DND-41 (cell line): Measurements from ENCODE around the gene CMSS1.

ENCODE experiments used
- ATAC-seq: fragments of 200-7000 bp; cut with Tn5 transposase; 3 replicates; pipeline ENCODE4 v1.9.1; 2021; ENCODE audit warnings: low read depth; ENCODE audit not compliant: insufficient read depth
- DNase-seq: peaks from one replicate; pipeline ENCODE4 v3.0.0-alpha.2; 2020
- H2AFZ ChIP-seq: 2 replicates; pipeline ENCODE4 v1.6.0; 2012; ENCODE audit warnings: low read depth, low read length
- H3K27ac ChIP-seq: 2 replicates; pipeline ENCODE4 v1.5.1; 2012; ENCODE audit warnings: low read length, inconsistent platforms
- H3K27me3 ChIP-seq: fragments of 200-600 bp; sonication (generic); 2 replicates; pipeline ENCODE4 v1.6.0; 2012; ENCODE audit warnings: low read length, mild to moderate bottlenecking, inconsistent platforms; ENCODE audit not compliant: insufficient read depth, poor library complexity
- H3K36me3 ChIP-seq: 2 replicates; pipeline ENCODE4 v1.5.1; 2012; ENCODE audit warnings: low read length, inconsistent platforms; ENCODE audit not compliant: insufficient read depth
- H3K4me1 ChIP-seq: 2 replicates; pipeline ENCODE4 v1.5.1; 2012; ENCODE audit warnings: mild to moderate bottlenecking, low read length; ENCODE audit not compliant: insufficient read depth
- H3K4me2 ChIP-seq: 2 replicates; pipeline ENCODE4 v1.6.0; 2012; ENCODE audit warnings: mild to moderate bottlenecking, moderate library complexity, low read length, inconsistent platforms; ENCODE audit not compliant: insufficient read depth
- H3K4me3 ChIP-seq, 2 experiments: fragments of 200-600 bp in 1 of 2; shearing (Covaris generic) in 1 of 2; 2 replicates each; pipeline ENCODE4 v1.5.1; 2012 to 2016; ENCODE audit warnings: inconsistent platforms in 2 of 2, low read length in 2 of 2, mild to moderate bottlenecking in 2 of 2, low read depth in 1 of 2, moderate library complexity in 1 of 2
- H3K79me2 ChIP-seq: 2 replicates; pipeline ENCODE4 v1.6.0; 2012; ENCODE audit warnings: low read length, inconsistent platforms; ENCODE audit not compliant: insufficient read depth
- H3K9ac ChIP-seq: 2 replicates; pipeline ENCODE4 v1.6.0; 2012; ENCODE audit warnings: low read depth, mild to moderate bottlenecking, inconsistent platforms, low read length, moderate library complexity
- H3K9me3 ChIP-seq: 2 replicates; pipeline ENCODE4 v1.5.1; 2012; ENCODE audit warnings: low read length, moderate library complexity, mild to moderate bottlenecking, inconsistent platforms; ENCODE audit not compliant: insufficient read depth, severe bottlenecking
- H4K20me1 ChIP-seq: 2 replicates; pipeline ENCODE4 v1.6.0; 2012; ENCODE audit warnings: low read length; ENCODE audit not compliant: insufficient read depth
- EZH2 ChIP-seq: IDR thresholded peaks from 3 replicates; pipeline ENCODE4 v1.6.1; 2012; ENCODE audit warnings: borderline replicate concordance, low read depth, mild to moderate bottlenecking, moderate library complexity, low read length, inconsistent platforms; ENCODE audit not compliant: severe bottlenecking
- TF ChIP-seq, protein P1 (sequence below): IDR thresholded peaks from 2 replicates; pipeline ENCODE4 v1.5.1; 2012; ENCODE audit warnings: borderline replicate concordance, low read length, moderate library complexity, mild to moderate bottlenecking; ENCODE audit not compliant: poor library complexity, severe bottlenecking; ENCODE audit errors: extremely low read depth

The CMSS1 gene

DNA sequence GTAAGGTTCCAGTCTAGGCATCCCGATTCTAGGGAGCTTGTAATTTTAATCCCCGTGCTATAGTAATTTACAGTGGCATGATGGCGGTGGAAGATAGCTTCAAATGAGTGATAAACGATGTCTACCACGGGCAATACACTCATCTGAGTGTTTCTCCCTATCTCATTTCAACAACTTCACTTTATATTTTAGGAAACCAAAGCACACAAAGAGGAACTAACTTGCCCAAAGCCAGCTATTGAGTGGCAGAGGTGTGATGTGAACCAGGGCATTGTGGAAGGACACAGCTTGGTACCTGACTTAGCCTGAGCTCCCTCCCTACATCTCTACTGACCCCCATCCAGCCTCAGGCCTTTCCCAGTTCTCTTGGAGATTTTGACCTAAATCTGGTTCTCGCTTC is 313.6 kb downstream of the CMSS1 start:
- Histone ChIP-seq H3K4me1 (no peaks in the 10 kb centered on the region), H3K27me3 (no peaks in the 10 kb centered on the region), H3K4me3 (no peak overlapping the region), H3K4me2 (no peak overlapping the region), H3K36me3 (no peaks in the 10 kb centered on the region), H3K9me3 (no peaks in the 10 kb centered on the region), H2AFZ (no peak overlapping the region), H4K20me1 (no peaks in the 10 kb centered on the region), H3K27ac (no peak overlapping the region), H3K79me2 (no peaks in the 10 kb centered on the region), H3K9ac (no peak overlapping the region)
- TF ChIP-seq, protein P1, sequence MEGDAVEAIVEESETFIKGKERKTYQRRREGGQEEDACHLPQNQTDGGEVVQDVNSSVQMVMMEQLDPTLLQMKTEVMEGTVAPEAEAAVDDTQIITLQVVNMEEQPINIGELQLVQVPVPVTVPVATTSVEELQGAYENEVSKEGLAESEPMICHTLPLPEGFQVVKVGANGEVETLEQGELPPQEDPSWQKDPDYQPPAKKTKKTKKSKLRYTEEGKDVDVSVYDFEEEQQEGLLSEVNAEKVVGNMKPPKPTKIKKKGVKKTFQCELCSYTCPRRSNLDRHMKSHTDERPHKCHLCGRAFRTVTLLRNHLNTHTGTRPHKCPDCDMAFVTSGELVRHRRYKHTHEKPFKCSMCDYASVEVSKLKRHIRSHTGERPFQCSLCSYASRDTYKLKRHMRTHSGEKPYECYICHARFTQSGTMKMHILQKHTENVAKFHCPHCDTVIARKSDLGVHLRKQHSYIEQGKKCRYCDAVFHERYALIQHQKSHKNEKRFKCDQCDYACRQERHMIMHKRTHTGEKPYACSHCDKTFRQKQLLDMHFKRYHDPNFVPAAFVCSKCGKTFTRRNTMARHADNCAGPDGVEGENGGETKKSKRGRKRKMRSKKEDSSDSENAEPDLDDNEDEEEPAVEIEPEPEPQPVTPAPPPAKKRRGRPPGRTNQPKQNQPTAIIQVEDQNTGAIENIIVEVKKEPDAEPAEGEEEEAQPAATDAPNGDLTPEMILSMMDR = no peak
- no peak for TF ChIP-seq EZH2
- DNase-seq = no peak
- no peak for ATAC-seq

DNA sequence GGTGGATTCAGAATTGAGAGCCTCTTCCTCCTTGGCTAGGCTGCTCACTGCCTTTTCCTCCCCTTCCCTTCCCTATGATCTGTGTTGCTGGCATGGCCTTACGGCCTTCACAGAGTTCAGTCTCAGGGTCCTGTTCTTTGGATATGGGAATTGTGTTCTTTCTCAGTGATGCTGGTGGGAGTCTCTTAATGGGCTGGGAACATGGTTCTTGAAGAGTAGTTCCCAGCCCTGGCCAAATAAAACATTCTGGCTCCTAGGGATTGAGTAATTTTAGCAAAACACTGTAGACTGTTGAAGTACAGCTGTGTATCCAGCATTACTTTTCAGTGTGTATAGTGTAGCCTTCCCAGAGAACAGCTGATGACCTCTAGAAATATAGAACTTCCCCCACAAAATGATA is 319.3 kb downstream of the CMSS1 start:
- Histone ChIP-seq H3K4me3 (no peak overlapping the region), H3K27me3 (no peaks in the 10 kb centered on the region), H3K9ac (no peak overlapping the region), H3K79me2 (no peaks in the 10 kb centered on the region), H3K27ac (no peak overlapping the region), H4K20me1 (no peaks in the 10 kb centered on the region), H2AFZ (no peak overlapping the region), H3K36me3 (no peaks in the 10 kb centered on the region), H3K4me2 (no peak overlapping the region), H3K4me1 (no peaks in the 10 kb centered on the region), H3K9me3 (no peaks in the 10 kb centered on the region)
- ATAC-seq (no peak), DNase-seq (no peak)
- TF ChIP-seq EZH2 = no peak
- TF ChIP-seq, protein P1 = no peak

DNA sequence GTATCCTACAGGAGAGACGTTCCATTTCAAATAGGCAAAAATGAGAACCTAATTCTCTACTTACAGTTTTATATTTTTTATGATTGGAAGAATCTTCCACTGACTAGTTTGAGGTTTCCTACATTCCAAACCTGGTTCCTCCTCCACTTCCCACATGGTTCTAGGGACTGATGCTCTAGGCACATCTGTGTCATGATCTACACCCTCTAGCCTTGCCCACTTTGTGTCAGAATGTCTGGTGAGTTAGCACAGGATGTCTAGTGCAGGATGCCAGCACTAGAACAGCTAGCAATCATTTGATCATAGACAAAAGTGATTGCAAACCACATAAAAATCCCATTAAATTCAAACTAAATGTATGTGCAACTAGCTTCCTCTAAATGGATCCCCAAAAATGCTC is 323.3 kb downstream of the CMSS1 start:
- no peak for DNase-seq
- H2AFZ ChIP-seq = no peak overlapping the region
- peaks cover 3% of the 10 kb centered on the region for H3K9me3 ChIP-seq
- no peak overlapping the region for H3K9ac ChIP-seq
- no peaks in the 10 kb centered on the region for H4K20me1 ChIP-seq
- no peak overlapping the region for H3K27ac ChIP-seq
- H3K4me3 ChIP-seq = no peak overlapping the region
- TF ChIP-seq, protein P1 = no peak
- no peak for TF ChIP-seq EZH2
- H3K36me3 ChIP-seq = no peaks in the 10 kb centered on the region
- H3K4me2 ChIP-seq = no peak overlapping the region
- H3K79me2 ChIP-seq = no peaks in the 10 kb centered on the region
- H3K4me1 ChIP-seq = no peaks in the 10 kb centered on the region
- no peaks in the 10 kb centered on the region for H3K27me3 ChIP-seq
- ATAC-seq = no peak

DNA sequence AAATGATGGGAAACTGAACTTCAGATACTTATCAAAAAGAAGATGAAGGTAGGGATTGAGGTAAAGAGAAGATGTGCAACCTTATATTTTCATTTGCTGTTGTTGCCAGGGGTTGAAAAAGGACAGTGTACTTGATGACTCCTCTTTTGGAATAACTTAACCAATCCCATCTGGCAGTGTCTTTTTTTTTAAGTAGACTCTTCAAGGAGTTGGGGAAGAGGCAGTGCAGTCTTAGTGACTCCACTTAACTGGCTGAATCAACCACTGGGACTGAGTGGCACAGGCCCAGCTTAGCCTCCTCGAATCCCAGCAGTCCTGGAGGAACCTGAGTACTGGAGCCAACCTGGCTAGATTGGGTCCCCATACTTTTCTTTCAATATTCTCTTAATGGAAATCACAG is 323.9 kb downstream of the CMSS1 start:
- Histone ChIP-seq H3K9ac (no peak overlapping the region), H4K20me1 (no peaks in the 10 kb centered on the region), H2AFZ (no peak overlapping the region), H3K27me3 (no peaks in the 10 kb centered on the region), H3K4me1 (no peaks in the 10 kb centered on the region), H3K9me3 (peaks cover 3% of the 10 kb centered on the region), H3K4me2 (no peak overlapping the region), H3K27ac (no peak overlapping the region), H3K4me3 (no peak overlapping the region), H3K36me3 (no peaks in the 10 kb centered on the region), H3K79me2 (no peaks in the 10 kb centered on the region)
- ATAC-seq (no peak), DNase-seq (no peak)
- TF ChIP-seq EZH2 = no peak
- TF ChIP-seq, protein P1 = no peak
